HepG2 (cell line): ENCODE results near the gene GAREM1. TPM values are rescaled to one million over a fixed set of nuclear protein-coding genes. Genes with fewer than 3 reads are reported as not detected.

Source experiments
- ATAC-seq: fragments of 200-7000 bp; cut with Tn5 transposase; 3 replicates; pipeline ENCODE4 v1.9.1; 2020; ENCODE audit warnings: mild to moderate bottlenecking, moderate library complexity
- BruUV-seq: library from RNA; stranded (reverse); fragments of 400-500 nt; replicated peaks from 2 replicates; lab custom pipeline; 2021; lab: Mats Ljungman, UMichigan
- CTCF ChIA-PET: fragments of 300-600 bp; formaldehyde crosslinking; extraction: SDS; loops from one replicate; lab custom pipeline; 2021; ENCODE audit warnings: low total read pairs, inconsistent platforms, low intra/inter-chr PET ratio; lab: Yijun Ruan, JAX
- POLR2A ChIA-PET: fragments of 350-600 bp; sonication (Branson Sonifier 250); formaldehyde crosslinking; loops from one replicate; lab custom pipeline; 2020; ENCODE audit warnings: antibody characterized with exemption, inconsistent platforms; lab: Yijun Ruan, JAX
- DNase-seq: peaks from one replicate; pipeline ENCODE4 v3.0.0-alpha.2; 2015; ENCODE audit warnings: low spot score
- FAIRE-seq: peaks from 3 replicates; lab custom pipeline; 2011; peaks lifted over from hg19 to GRCh38; lab: Jason Lieb, UNC
- H2AFZ ChIP-seq: one replicate; pipeline ENCODE4 v1.6.1; 2011; ENCODE audit warnings: low read length, inconsistent platforms
- H3K27ac ChIP-seq: fragments of 300-600 bp; 3 replicates; pipeline ENCODE4 v1.8.0; 2011; ENCODE audit warnings: mixed run types, mild to moderate bottlenecking, mixed read lengths, low read length, inconsistent platforms; ENCODE audit not compliant: insufficient read depth; ENCODE audit errors: extremely low read length
- H3K27me3 ChIP-seq, 2 experiments: fragments of 200-600 bp in 1 of 2; 2 replicates in 1 of 2; 3 replicates in 1 of 2; pipeline versions ENCODE4 v1.6.0 to v1.8.0; 2011; ENCODE audit warnings: low read length in 2 of 2, mild to moderate bottlenecking in 2 of 2, moderate library complexity in 2 of 2, inconsistent platforms in 1 of 2; ENCODE audit not compliant: insufficient read depth in 2 of 2, control insufficient read depth in 1 of 2
- H3K36me3 ChIP-seq, 2 experiments: fragments of 200-600 bp in 1 of 2; replicated peaks in 1 of 2; 2 replicates in 1 of 2; 3 replicates in 1 of 2; pipeline versions ENCODE4 v1.5.1 to v1.8.0; 2011; ENCODE audit warnings: low read length in 2 of 2, inconsistent platforms in 1 of 2; ENCODE audit not compliant: insufficient read depth in 2 of 2, control insufficient read depth in 1 of 2
- H3K4me1 ChIP-seq: 2 replicates; pipeline ENCODE4 v1.5.1; 2012; ENCODE audit warnings: low read length, inconsistent platforms; ENCODE audit not compliant: insufficient read depth
- H3K4me2 ChIP-seq: 2 replicates; pipeline ENCODE4 v1.6.0; 2011; ENCODE audit warnings: low read depth, low read length, inconsistent platforms
- H3K4me3 ChIP-seq, 3 experiments: fragments of 200-600 bp in 1 of 3; sonication (generic), shearing (Covaris generic) in 1 of 3; replicated peaks in 1 of 3; 2 replicates each; pipeline ENCODE4 v1.5.1; 2011 to 2016; ENCODE audit warnings: low read length in 3 of 3, inconsistent platforms in 2 of 3, low read depth in 2 of 3, mild to moderate bottlenecking in 2 of 3, control low read depth in 1 of 3, mixed read lengths in 1 of 3; ENCODE audit not compliant: insufficient read depth in 1 of 3
- H3K79me2 ChIP-seq: one replicate; pipeline ENCODE4 v1.6.1; 2011; ENCODE audit warnings: low read length, inconsistent platforms; ENCODE audit not compliant: insufficient read depth
- H3K9ac ChIP-seq: 2 replicates; pipeline ENCODE4 v1.6.0; 2011; ENCODE audit warnings: mild to moderate bottlenecking, low read depth, low read length, inconsistent platforms; ENCODE audit not compliant: insufficient read depth
- H3K9me3 ChIP-seq: 2 replicates; pipeline ENCODE4 v1.5.1; 2012; ENCODE audit warnings: mild to moderate bottlenecking, low read length
- H4K20me1 ChIP-seq: 2 replicates; pipeline ENCODE4 v1.6.0; 2011; ENCODE audit warnings: inconsistent platforms, mild to moderate bottlenecking, low read length, moderate library complexity; ENCODE audit not compliant: insufficient read depth
- BCL6 ChIP-seq: IDR thresholded peaks from 2 replicates; pipeline ENCODE4 v1.6.1; 2016; ENCODE audit warnings: missing genetic modification reagents, missing compliant biosample characterization
- CENPX ChIP-seq: sonication (generic); formaldehyde crosslinking; IDR thresholded peaks from 2 replicates; pipeline ENCODE4 v1.9.0; 2021; ENCODE audit warnings: mild to moderate bottlenecking, missing genetic modification reagents, moderate library complexity
- EZH2 ChIP-seq: conservative IDR thresholded peaks from 2 replicates; pipeline ENCODE4 v1.6.1; 2012; ENCODE audit warnings: mild to moderate bottlenecking, low read depth, low read length, moderate library complexity
- GMEB1 ChIP-seq: sonication (generic); formaldehyde crosslinking; IDR thresholded peaks from 2 replicates; pipeline ENCODE4 v1.5.1; 2020; ENCODE audit warnings: missing genetic modification reagents, mild to moderate bottlenecking, borderline replicate concordance
- HDAC6 ChIP-seq: fragments of 200-600 bp; sonication (generic); IDR thresholded peaks from 2 replicates; pipeline ENCODE4 v1.7.0; 2017; ENCODE audit warnings: mild to moderate bottlenecking, antibody characterized with exemption, low read length, low read depth
- MXD4 ChIP-seq: IDR thresholded peaks from 2 replicates; pipeline ENCODE4 v1.6.1; 2016; ENCODE audit warnings: mild to moderate bottlenecking, missing biosample characterization, missing genetic modification reagents
- MZF1 ChIP-seq: sonication (generic); formaldehyde crosslinking; IDR thresholded peaks from 2 replicates; pipeline ENCODE4 v1.8.1; 2023; ENCODE audit warnings: mild to moderate bottlenecking, missing genetic modification reagents, borderline replicate concordance
- PAX8 ChIP-seq: sonication (generic); formaldehyde crosslinking; IDR thresholded peaks from 2 replicates; pipeline ENCODE4 v1.8.0; 2022; ENCODE audit warnings: mild to moderate bottlenecking, missing genetic modification reagents, borderline replicate concordance
- POLR2AphosphoS5 ChIP-seq: IDR thresholded peaks from 2 replicates; pipeline ENCODE4 v1.6.1; 2012; ENCODE audit warnings: low read depth, low read length
- RAD51 ChIP-seq: fragments of 450-650 bp; IDR thresholded peaks from 2 replicates; pipeline ENCODE4 v1.6.1; 2016; ENCODE audit warnings: borderline replicate concordance
- RXRA ChIP-seq: sonication (generic); formaldehyde crosslinking; IDR thresholded peaks from 2 replicates; pipeline ENCODE4 v1.5.1; 2020; ENCODE audit warnings: missing genetic modification reagents
- STAT5B ChIP-seq: sonication (generic); formaldehyde crosslinking; IDR thresholded peaks from 2 replicates; pipeline ENCODE4 v1.4.0; 2020; ENCODE audit warnings: missing genetic modification reagents
- ZMYM4 ChIP-seq: sonication (generic); formaldehyde crosslinking; IDR thresholded peaks from 2 replicates; pipeline ENCODE4 v1.8.1; 2023; ENCODE audit warnings: mild to moderate bottlenecking, missing genetic modification reagents
- ZNF225 ChIP-seq: sonication (generic); formaldehyde crosslinking; IDR thresholded peaks from 2 replicates; pipeline ENCODE4 v1.4.0; 2020; ENCODE audit warnings: mild to moderate bottlenecking, missing genetic modification reagents
- ZNF232 ChIP-seq: sonication (generic); formaldehyde crosslinking; IDR thresholded peaks from 2 replicates; pipeline ENCODE4 v1.4.0; 2020; ENCODE audit warnings: missing genetic modification reagents, borderline replicate concordance
- ZNF292 ChIP-seq: sonication (generic); formaldehyde crosslinking; IDR thresholded peaks from 2 replicates; pipeline ENCODE4 v1.8.1; 2022; ENCODE audit warnings: mild to moderate bottlenecking, low read depth, missing genetic modification reagents, borderline replicate concordance
- ZNF570 ChIP-seq: sonication (generic); formaldehyde crosslinking; IDR thresholded peaks from 2 replicates; pipeline ENCODE4 v1.4.0; 2020; ENCODE audit warnings: mild to moderate bottlenecking, missing genetic modification reagents, borderline replicate concordance
- ZNF768 ChIP-seq: sonication (generic); formaldehyde crosslinking; IDR thresholded peaks from 2 replicates; pipeline ENCODE4 v1.4.0; 2020; ENCODE audit warnings: missing genetic modification reagents
- ZSCAN21 ChIP-seq: sonication (generic); formaldehyde crosslinking; IDR thresholded peaks from 2 replicates; pipeline ENCODE4 v1.8.0; 2022; ENCODE audit warnings: mild to moderate bottlenecking, missing genetic modification reagents, moderate library complexity, borderline replicate concordance
- WGBS: methylation state at CpG from one replicate; pipeline ENCODE4 v1.1.6; 2017; ENCODE audit warnings: low lambda C conversion rate; 5-methylcytosine and 5-hydroxymethylcytosine counted together
- in situ Hi-C: cut with HindIII; loops from 2 replicates; pipeline ENCODE4 v1.10.0; 2017; ENCODE audit warnings: low pct_unique_long_range_greater_than_20kb; ENCODE audit not compliant: extremely low pct_ligation_motif_present
- intact Hi-C: fragments of 100-400 bp; cut with micrococcal nuclease; formaldehyde crosslinking; loops from one replicate; pipeline ENCODE4 v1.10.0; 2022; ENCODE audit not compliant: unreplicated experiment
- polyA plus RNA-seq, 8 experiments: library from polyadenylated mRNA; depleted of rRNA in 3 of 8; stranded (reverse) in 7 of 8; unstranded in 1 of 8; fragments of >200 nt; fragmentation: Illumina TruSeq in 4 of 8; extraction: Trizol in 4 of 8; gene quantifications; 2 replicates each; pipeline versions ENCODE4 v1.2.1 to v1.2.3, GENCODE V29; 2011 to 2016; ENCODE audit warnings: low read depth in 4 of 8, missing spikeins in 1 of 8, mixed read lengths in 1 of 8; ENCODE audit not compliant: insufficient read depth in 1 of 8
- total RNA-seq, 5 experiments: library from RNA; depleted of rRNA; stranded (reverse); fragments of >200 nt; fragmentation: Illumina TruSeq; extraction: Trizol; gene quantifications; 2 replicates each; pipeline ENCODE4 v1.2.3, GENCODE V29; 2016; ENCODE audit warnings: low read depth in 1 of 5

Gene GAREM1
- total and polyA plus RNA-seq, 2 of the 13 experiments (the other 11 are each of a cell fraction or from before 2014, with no cell fraction given), result 2.5 to 2.9 TPM

- Histone ChIP-seq H3K4me1 (no peaks in the 10 kb centered on the region), H3K9ac (no peak overlapping the region), H3K4me2 (no peak overlapping the region), H3K4me3 (no peak overlapping the region), H3K9me3 (no peaks in the 10 kb centered on the region), H3K27ac (no peak overlapping the region), H3K36me3 (no peaks in the 10 kb centered on the region), H3K27me3 (no peaks in the 10 kb centered on the region), H2AFZ (no peak overlapping the region), H3K79me2 (no peaks in the 10 kb centered on the region), H4K20me1 (0 out of 2 replicates have a peak, but pooled peaks cover 2% of the 10 kb centered on the region)
- in situ Hi-C loops, result no loop called here
- ATAC-seq (no peak), DNase-seq (no peak), FAIRE-seq (no peak)
- BruUV-seq, result no TSS peak
- TF ChIP-seq ZNF768 (CRISPR knock-in tag) (no peak), BCL6 (CRISPR knock-in tag) (no peak), PAX8 (CRISPR knock-in tag) (no peak), ZSCAN21 (no peak), EZH2 (no peak), MXD4 (CRISPR knock-in tag) (no peak), ZNF292 (CRISPR knock-in tag) (no peak), MZF1 (CRISPR knock-in tag) (no peak), ZNF570 (CRISPR knock-in tag) (no peak), ZNF232 (no peak), GMEB1 (CRISPR knock-in tag) (no peak), RXRA (CRISPR knock-in tag) (no peak), RAD51 (no peak), STAT5B (CRISPR knock-in tag) (no peak), HDAC6 (no peak), POLR2AphosphoS5 (no peak), CENPX (CRISPR knock-in tag) (no peak), ZMYM4 (CRISPR knock-in tag) (no peak), ZNF225 (CRISPR knock-in tag) (no peak)
- intact Hi-C loops, result no loop called here
- ChIA-PET CTCF (no interaction called here), POLR2A (no interaction called here)
- WGBS, result 96% methylated on average over 1 of the region's 1 CpG
These were observed 24.8 kb downstream of the GAREM1 start for GRCh38 chr18:32445846-32446245.
